Smooth muscle cell (in vitro differentiated cells): ENCODE measurements around the gene FAIM2. TPM values are rescaled to one million over a fixed set of nuclear protein-coding genes. Genes with fewer than 3 reads are reported as not detected.

Experiments used
- DNase-seq: peaks from one replicate; lab custom pipeline; 2025; ENCODE audit not compliant: unreplicated experiment; lab: John Stamatoyannopoulos, UW
- H2AFZ ChIP-seq: fragments of 200-600 bp; sonication (generic); 2 replicates; pipeline ENCODE4 v1.6.0; 2016; ENCODE audit warnings: antibody characterized with exemption, low read depth, mild to moderate bottlenecking
- H3F3A ChIP-seq: fragments of 200-600 bp; sonication (generic); 2 replicates; pipeline ENCODE4 v1.6.0; 2017; ENCODE audit warnings: antibody characterized with exemption, low read depth
- H3K27ac ChIP-seq: fragments of 200-600 bp; sonication (generic); 2 replicates; pipeline ENCODE4 v1.5.1; 2016; ENCODE audit warnings: low read depth, mild to moderate bottlenecking
- H3K27me3 ChIP-seq: fragments of 200-600 bp; sonication (generic); 2 replicates; pipeline ENCODE4 v1.6.1; 2016; ENCODE audit warnings: low read depth, mild to moderate bottlenecking
- H3K36me3 ChIP-seq: fragments of 200-600 bp; sonication (generic); 2 replicates; pipeline ENCODE4 v1.5.1; 2016; ENCODE audit warnings: low read depth
- H3K4me1 ChIP-seq: fragments of 200-600 bp; sonication (generic); 2 replicates; pipeline ENCODE4 v1.5.1; 2016; ENCODE audit warnings: low read depth
- H3K4me2 ChIP-seq: fragments of 200-600 bp; sonication (generic); 2 replicates; pipeline ENCODE4 v1.6.0; 2016; ENCODE audit warnings: mild to moderate bottlenecking
- H3K4me3 ChIP-seq: fragments of 200-600 bp; sonication (generic); 2 replicates; pipeline ENCODE4 v1.5.1; 2016; ENCODE audit warnings: mild to moderate bottlenecking
- H3K79me2 ChIP-seq: fragments of 200-600 bp; sonication (generic); 2 replicates; pipeline ENCODE4 v1.6.0; 2016; ENCODE audit warnings: low read depth, mild to moderate bottlenecking
- H3K9ac ChIP-seq: fragments of 200-600 bp; sonication (generic); 2 replicates; pipeline ENCODE4 v1.6.0; 2016; ENCODE audit warnings: low read depth
- H3K9me3 ChIP-seq: fragments of 200-600 bp; sonication (generic); replicated peaks from 2 replicates; pipeline ENCODE4 v1.5.1; 2016; ENCODE audit warnings: low read depth
- H4K20me1 ChIP-seq: fragments of 200-600 bp; sonication (generic); 2 replicates; pipeline ENCODE4 v1.6.0; 2016; ENCODE audit warnings: low read depth
- CTCF ChIP-seq: fragments of 200-600 bp; sonication (generic); IDR thresholded peaks from 2 replicates; pipeline ENCODE4 v1.5.1; 2017; ENCODE audit warnings: borderline replicate concordance, mild to moderate bottlenecking, antibody characterized with exemption; ENCODE audit not compliant: insufficient read depth, poor library complexity, severe bottlenecking
- WGBS: methylation state at CpG from one replicate; pipeline ENCODE4 v1.1.7; 2016; ENCODE audit warnings: low lambda C conversion rate; 5-methylcytosine and 5-hydroxymethylcytosine counted together
- polyA plus RNA-seq: library from polyadenylated mRNA; unstranded; fragments of >200 nt; fragmentation: Nextera tagmentation; extraction: Ambion mirVana; gene quantifications from 2 replicates; pipeline ENCODE4 v1.2.1, GENCODE V29; 2016
- total RNA-seq: library from RNA; depleted of rRNA; stranded (reverse); fragments of >200 nt; gene quantifications from 2 replicates; pipeline ENCODE4 v1.2.3, GENCODE V29; 2014

The FAIM2 gene
- total and polyA plus RNA-seq, 2 experiments from 2014 or later = 0.67 to 1.2 TPM

GRCh38 chr12:49899286-49899843 is 4.3 kb downstream of the FAIM2 start:
- H2AFZ ChIP-seq = no peak overlapping the region
- peaks cover 16% of the 10 kb centered on the region for H3K4me1 ChIP-seq
- H3K27ac ChIP-seq = no peak overlapping the region
- no peak for TF ChIP-seq CTCF
- 94% methylated on average over 9 of the region's 9 CpGs for WGBS
- no peaks in the 10 kb centered on the region for H3K9me3 ChIP-seq
- H3K9ac ChIP-seq = no peak overlapping the region
- no peak overlapping the region for H3K4me3 ChIP-seq
- no peaks in the 10 kb centered on the region for H3K36me3 ChIP-seq
- H3K27me3 ChIP-seq = no peaks in the 10 kb centered on the region
- no peak for DNase-seq
- H3K4me2 ChIP-seq = no peak overlapping the region
- no peaks in the 10 kb centered on the region for H4K20me1 ChIP-seq
- H3K79me2 ChIP-seq = no peaks in the 10 kb centered on the region
- H3F3A ChIP-seq = no peaks in the 10 kb centered on the region

- Histone ChIP-seq H3K27ac (no peak overlapping the region), H3K79me2 (no peaks in the 10 kb centered on the region), H3K27me3 (no peaks in the 10 kb centered on the region), H3K36me3 (no peaks in the 10 kb centered on the region), H3K9me3 (no peaks in the 10 kb centered on the region), H4K20me1 (no peaks in the 10 kb centered on the region), H3F3A (no peaks in the 10 kb centered on the region), H3K9ac (no peak overlapping the region), H3K4me1 (peaks cover 5% of the 10 kb centered on the region), H3K4me2 (no peak overlapping the region), H2AFZ (no peak overlapping the region), H3K4me3 (no peak overlapping the region)
- WGBS = 76% methylated on average over 3 of the region's 4 CpGs
- TF ChIP-seq CTCF = no peak
- DNase-seq = no peak
Observed at GRCh38 chr12:49897276-49897675, 6.4 kb downstream of the FAIM2 start.

- Histone ChIP-seq H3K27me3 (no peaks in the 10 kb centered on the region), H4K20me1 (no peaks in the 10 kb centered on the region), H3K4me1 (peaks cover 5% of the 10 kb centered on the region), H3K9me3 (no peaks in the 10 kb centered on the region), H3K4me2 (no peak overlapping the region), H3K27ac (no peak overlapping the region), H3K79me2 (no peaks in the 10 kb centered on the region), H3K4me3 (no peak overlapping the region), H3K36me3 (no peaks in the 10 kb centered on the region), H3F3A (no peaks in the 10 kb centered on the region), H2AFZ (no peak overlapping the region), H3K9ac (no peak overlapping the region)
- 77% methylated on average over 9 of the region's 9 CpGs for WGBS
- no peak for TF ChIP-seq CTCF
- DNase-seq = no peak
Observed at GRCh38 chr12:49895773-49896172, 7.9 kb downstream of the FAIM2 start.

- no peaks in the 10 kb centered on the region for H3K36me3 ChIP-seq
- H4K20me1 ChIP-seq = no peaks in the 10 kb centered on the region
- no peaks in the 10 kb centered on the region for H3F3A ChIP-seq
- no peak overlapping the region for H2AFZ ChIP-seq
- no peak overlapping the region for H3K4me3 ChIP-seq
- DNase-seq = no peak
- no peak overlapping the region for H3K4me2 ChIP-seq
- H3K79me2 ChIP-seq = no peaks in the 10 kb centered on the region
- H3K4me1 ChIP-seq = peaks cover 5% of the 10 kb centered on the region
- TF ChIP-seq CTCF = no peak
- no peak overlapping the region for H3K27ac ChIP-seq
- 69% methylated on average over 5 of the region's 5 CpGs for WGBS
- no peak overlapping the region for H3K9ac ChIP-seq
- no peaks in the 10 kb centered on the region for H3K9me3 ChIP-seq
- H3K27me3 ChIP-seq = no peaks in the 10 kb centered on the region
Observed at GRCh38 chr12:49894751-49895148, 8.9 kb downstream of the FAIM2 start.
